ENCODE measurements around the gene EML4. TPM values are rescaled to one million over a fixed set of nuclear protein-coding genes. Genes with fewer than 3 reads are reported as not detected.

Gene EML4
- total and polyA plus RNA-seq, 10 of the 15 experiments (the other 5 are each of a cell fraction or from before 2014, with no cell fraction given), result 23.1 to 91.3 (median 77.4) TPM

DNA sequence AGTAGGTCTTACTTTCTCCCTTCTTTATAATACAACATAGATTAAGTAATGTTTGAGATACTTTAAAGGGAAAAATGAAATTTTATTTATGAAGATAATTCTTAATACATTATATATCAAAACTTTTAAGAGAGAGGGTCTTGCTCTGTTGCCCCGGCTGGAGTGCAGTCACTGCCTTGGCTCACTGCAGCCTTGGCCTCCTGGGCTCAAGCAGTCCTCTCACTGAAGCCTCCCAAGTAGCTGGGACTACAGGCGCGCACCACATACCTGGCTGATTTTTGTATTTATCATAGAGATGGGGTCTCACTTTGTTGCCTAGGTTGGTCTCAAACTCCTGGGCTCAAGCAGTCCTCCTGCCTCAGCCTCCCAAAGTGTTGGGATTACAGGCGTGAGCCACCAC is 97.1 kb downstream of the EML4 start:
- BruUV-seq (replicated peaks), result no TSS peak
- WGBS (ENCODE audit: insufficient coverage, insufficient replicate concordance, low lambda C conversion rate, missing lambda C conversion rate), result 99% methylated on average over 4 of the region's 4 CpGs
- intact Hi-C loops (cut with micrococcal nuclease; ENCODE audit: unreplicated experiment), result no loop called here
- no peak overlapping the region for H3K27ac ChIP-seq (ENCODE audit: control insufficient read depth, insufficient read depth)
- H3K9ac ChIP-seq (ENCODE audit: control insufficient read depth, insufficient read depth, low read length), result no peak overlapping the region
- in situ Hi-C loops (cut with MboI), result no loop called here
- H3K4me3 ChIP-seq, result no peak overlapping the region
- no peaks in the 10 kb centered on the region for H3K9me3 ChIP-seq (replicated peaks; ENCODE audit: control insufficient read depth, insufficient read depth, low read length)
- no peaks in the 10 kb centered on the region for H3K79me2 ChIP-seq (ENCODE audit: control insufficient read depth, insufficient read depth, low read length)
- ChIA-PET CTCF (no interaction called here), RAD21 (ENCODE audit: unreplicated experiment) (no interaction called here), POLR2A (interaction anchor here (0.9 kb wide), 1 partner anchor 18 kb away, joined by 4 read pairs; no protein-coding TSS in a partner anchor), SMC1A (ENCODE audit: uncharacterized antibody, unreplicated experiment) (interaction anchor here (1.5 to 2.6 kb wide), 3 partner anchors 10 to 57 kb away, joined by 3 to 7 read pairs (median 5); no protein-coding TSS in a partner anchor)
- no peak for ATAC-seq
- no peak overlapping the region for H3K4me2 ChIP-seq (ENCODE audit: control insufficient read depth, insufficient read depth)
- FAIRE-seq, result no peak
- H3K36me3 ChIP-seq (ENCODE audit: control insufficient read depth in 2 of 2, insufficient read depth in 2 of 2, low read length in 1 of 2), result peaks cover 2 to 14% of the 10 kb centered on the region in 2 experiments; a peak in 3 of 4 replicates
- no peaks in the 10 kb centered on the region; the same call in 1 of the 2 replicates for H3K4me1 ChIP-seq (ENCODE audit: control insufficient read depth, insufficient read depth, low read length)
- no peaks in the 10 kb centered on the region for H3K27me3 ChIP-seq (replicated peaks in 1 of 2; ENCODE audit: control insufficient read depth in 2 of 2, insufficient read depth in 2 of 2, low read length in 1 of 2)
- no peaks in the 10 kb centered on the region for H4K20me1 ChIP-seq (ENCODE audit: control insufficient read depth, insufficient read depth)
- H2AFZ ChIP-seq (ENCODE audit: control insufficient read depth, low read depth, low read length), result no peak overlapping the region
- no peak for TF ChIP-seq BHLHE40 (IDR thresholded peaks at IDR 0.05; ENCODE audit: borderline replicate concordance in 1 of 2, low read depth in 2 of 2, low read length in 1 of 2)
- no peak for TF ChIP-seq CREM (IDR thresholded peaks at IDR 0.05; ENCODE audit: low read depth)
- TF ChIP-seq, protein P1, sequence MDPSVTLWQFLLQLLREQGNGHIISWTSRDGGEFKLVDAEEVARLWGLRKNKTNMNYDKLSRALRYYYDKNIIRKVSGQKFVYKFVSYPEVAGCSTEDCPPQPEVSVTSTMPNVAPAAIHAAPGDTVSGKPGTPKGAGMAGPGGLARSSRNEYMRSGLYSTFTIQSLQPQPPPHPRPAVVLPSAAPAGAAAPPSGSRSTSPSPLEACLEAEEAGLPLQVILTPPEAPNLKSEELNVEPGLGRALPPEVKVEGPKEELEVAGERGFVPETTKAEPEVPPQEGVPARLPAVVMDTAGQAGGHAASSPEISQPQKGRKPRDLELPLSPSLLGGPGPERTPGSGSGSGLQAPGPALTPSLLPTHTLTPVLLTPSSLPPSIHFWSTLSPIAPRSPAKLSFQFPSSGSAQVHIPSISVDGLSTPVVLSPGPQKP (IDR thresholded peaks at IDR 0.05; ENCODE audit: low read depth, low read length), result no peak
- TF ChIP-seq, protein P2, sequence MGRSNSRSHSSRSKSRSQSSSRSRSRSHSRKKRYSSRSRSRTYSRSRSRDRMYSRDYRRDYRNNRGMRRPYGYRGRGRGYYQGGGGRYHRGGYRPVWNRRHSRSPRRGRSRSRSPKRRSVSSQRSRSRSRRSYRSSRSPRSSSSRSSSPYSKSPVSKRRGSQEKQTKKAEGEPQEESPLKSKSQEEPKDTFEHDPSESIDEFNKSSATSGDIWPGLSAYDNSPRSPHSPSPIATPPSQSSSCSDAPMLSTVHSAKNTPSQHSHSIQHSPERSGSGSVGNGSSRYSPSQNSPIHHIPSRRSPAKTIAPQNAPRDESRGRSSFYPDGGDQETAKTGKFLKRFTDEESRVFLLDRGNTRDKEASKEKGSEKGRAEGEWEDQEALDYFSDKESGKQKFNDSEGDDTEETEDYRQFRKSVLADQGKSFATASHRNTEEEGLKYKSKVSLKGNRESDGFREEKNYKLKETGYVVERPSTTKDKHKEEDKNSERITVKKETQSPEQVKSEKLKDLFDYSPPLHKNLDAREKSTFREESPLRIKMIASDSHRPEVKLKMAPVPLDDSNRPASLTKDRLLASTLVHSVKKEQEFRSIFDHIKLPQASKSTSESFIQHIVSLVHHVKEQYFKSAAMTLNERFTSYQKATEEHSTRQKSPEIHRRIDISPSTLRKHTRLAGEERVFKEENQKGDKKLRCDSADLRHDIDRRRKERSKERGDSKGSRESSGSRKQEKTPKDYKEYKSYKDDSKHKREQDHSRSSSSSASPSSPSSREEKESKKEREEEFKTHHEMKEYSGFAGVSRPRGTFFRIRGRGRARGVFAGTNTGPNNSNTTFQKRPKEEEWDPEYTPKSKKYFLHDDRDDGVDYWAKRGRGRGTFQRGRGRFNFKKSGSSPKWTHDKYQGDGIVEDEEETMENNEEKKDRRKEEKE (IDR thresholded peaks at IDR 0.05), result no peak
- no peak for TF ChIP-seq EP300 (IDR thresholded peaks at IDR 0.05; ENCODE audit: borderline replicate concordance in 1 of 2, control insufficient read depth in 1 of 2, low read depth in 2 of 2, low read length in 2 of 2)
- no peak for TF ChIP-seq HDAC2 (IDR thresholded peaks at IDR 0.05)
- TF ChIP-seq, protein P3, sequence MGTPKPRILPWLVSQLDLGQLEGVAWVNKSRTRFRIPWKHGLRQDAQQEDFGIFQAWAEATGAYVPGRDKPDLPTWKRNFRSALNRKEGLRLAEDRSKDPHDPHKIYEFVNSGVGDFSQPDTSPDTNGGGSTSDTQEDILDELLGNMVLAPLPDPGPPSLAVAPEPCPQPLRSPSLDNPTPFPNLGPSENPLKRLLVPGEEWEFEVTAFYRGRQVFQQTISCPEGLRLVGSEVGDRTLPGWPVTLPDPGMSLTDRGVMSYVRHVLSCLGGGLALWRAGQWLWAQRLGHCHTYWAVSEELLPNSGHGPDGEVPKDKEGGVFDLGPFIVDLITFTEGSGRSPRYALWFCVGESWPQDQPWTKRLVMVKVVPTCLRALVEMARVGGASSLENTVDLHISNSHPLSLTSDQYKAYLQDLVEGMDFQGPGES (IDR thresholded peaks at IDR 0.05), result no peak
- TF ChIP-seq, protein P4, sequence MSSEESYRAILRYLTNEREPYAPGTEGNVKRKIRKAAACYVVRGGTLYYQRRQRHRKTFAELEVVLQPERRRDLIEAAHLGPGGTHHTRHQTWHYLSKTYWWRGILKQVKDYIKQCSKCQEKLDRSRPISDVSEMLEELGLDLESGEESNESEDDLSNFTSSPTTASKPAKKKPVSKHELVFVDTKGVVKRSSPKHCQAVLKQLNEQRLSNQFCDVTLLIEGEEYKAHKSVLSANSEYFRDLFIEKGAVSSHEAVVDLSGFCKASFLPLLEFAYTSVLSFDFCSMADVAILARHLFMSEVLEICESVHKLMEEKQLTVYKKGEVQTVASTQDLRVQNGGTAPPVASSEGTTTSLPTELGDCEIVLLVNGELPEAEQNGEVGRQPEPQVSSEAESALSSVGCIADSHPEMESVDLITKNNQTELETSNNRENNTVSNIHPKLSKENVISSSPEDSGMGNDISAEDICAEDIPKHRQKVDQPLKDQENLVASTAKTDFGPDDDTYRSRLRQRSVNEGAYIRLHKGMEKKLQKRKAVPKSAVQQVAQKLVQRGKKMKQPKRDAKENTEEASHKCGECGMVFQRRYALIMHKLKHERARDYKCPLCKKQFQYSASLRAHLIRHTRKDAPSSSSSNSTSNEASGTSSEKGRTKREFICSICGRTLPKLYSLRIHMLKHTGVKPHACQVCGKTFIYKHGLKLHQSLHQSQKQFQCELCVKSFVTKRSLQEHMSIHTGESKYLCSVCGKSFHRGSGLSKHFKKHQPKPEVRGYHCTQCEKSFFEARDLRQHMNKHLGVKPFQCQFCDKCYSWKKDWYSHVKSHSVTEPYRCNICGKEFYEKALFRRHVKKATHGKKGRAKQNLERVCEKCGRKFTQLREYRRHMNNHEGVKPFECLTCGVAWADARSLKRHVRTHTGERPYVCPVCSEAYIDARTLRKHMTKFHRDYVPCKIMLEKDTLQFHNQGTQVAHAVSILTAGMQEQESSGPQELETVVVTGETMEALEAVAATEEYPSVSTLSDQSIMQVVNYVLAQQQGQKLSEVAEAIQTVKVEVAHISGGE (CRISPR knock-in tag; IDR thresholded peaks at IDR 0.05), result no peak
- TF ChIP-seq POLR2AphosphoS2 (IDR thresholded peaks at IDR 0.05; ENCODE audit: low read depth, low read length), result no peak
- TF ChIP-seq, protein P5, sequence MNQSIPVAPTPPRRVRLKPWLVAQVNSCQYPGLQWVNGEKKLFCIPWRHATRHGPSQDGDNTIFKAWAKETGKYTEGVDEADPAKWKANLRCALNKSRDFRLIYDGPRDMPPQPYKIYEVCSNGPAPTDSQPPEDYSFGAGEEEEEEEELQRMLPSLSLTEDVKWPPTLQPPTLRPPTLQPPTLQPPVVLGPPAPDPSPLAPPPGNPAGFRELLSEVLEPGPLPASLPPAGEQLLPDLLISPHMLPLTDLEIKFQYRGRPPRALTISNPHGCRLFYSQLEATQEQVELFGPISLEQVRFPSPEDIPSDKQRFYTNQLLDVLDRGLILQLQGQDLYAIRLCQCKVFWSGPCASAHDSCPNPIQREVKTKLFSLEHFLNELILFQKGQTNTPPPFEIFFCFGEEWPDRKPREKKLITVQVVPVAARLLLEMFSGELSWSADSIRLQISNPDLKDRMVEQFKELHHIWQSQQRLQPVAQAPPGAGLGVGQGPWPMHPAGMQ (IDR thresholded peaks at IDR 0.05; ENCODE audit: borderline replicate concordance), result no peak
- DNase-seq (ENCODE audit: low read depth, low spot score), result no peak
